Progenitor cell of endocrine pancreas (in vitro differentiated cells): ENCODE data around the gene NIPBL. TPM values are rescaled to one million over a fixed set of nuclear protein-coding genes. Genes with fewer than 3 reads are reported as not detected.

Source experiments
- DNase-seq: peaks from one replicate; pipeline ENCODE4 v3.0.0; 2021; ENCODE audit warnings: low spot score; ENCODE audit not compliant: unreplicated experiment
- H3K27ac Mint-ChIP-seq: 2 replicates; pipeline ENCODE4 v1.8.0; 2021; ENCODE audit warnings: mild to moderate bottlenecking, moderate library complexity, mixed read lengths
- H3K27me3 Mint-ChIP-seq: 2 replicates; pipeline ENCODE4 v1.8.0; 2021; ENCODE audit warnings: mixed read lengths
- H3K36me3 Mint-ChIP-seq: 2 replicates; pipeline ENCODE4 v1.8.0; 2022; ENCODE audit warnings: mixed read lengths; ENCODE audit not compliant: insufficient read depth
- H3K4me1 Mint-ChIP-seq: 2 replicates; pipeline ENCODE4 v1.8.0; 2021; ENCODE audit warnings: low read depth, mixed read lengths
- H3K4me3 Mint-ChIP-seq: 2 replicates; pipeline ENCODE4 v1.8.0; 2021; ENCODE audit warnings: low read depth, mild to moderate bottlenecking, moderate library complexity, mixed read lengths
- H3K9me3 Mint-ChIP-seq: 2 replicates; pipeline ENCODE4 v1.8.0; 2021; ENCODE audit warnings: low read depth, mixed read lengths
- total RNA-seq: library from RNA; stranded (reverse); gene quantifications from 2 replicates; pipeline ENCODE4 v1.2.1, GENCODE V29; 2021
- TF ChIP-seq, protein P1 (sequence below): fragments of 200-600 bp; sonication (generic); IDR thresholded peaks from one replicate; pipeline ENCODE4 v1.5.0; 2021; ENCODE audit warnings: antibody characterized with exemption, mild to moderate bottlenecking; ENCODE audit not compliant: unreplicated experiment

NIPBL gene
- total RNA-seq, 1 donor from 2014 or later, result 85.6 TPM

DNA sequence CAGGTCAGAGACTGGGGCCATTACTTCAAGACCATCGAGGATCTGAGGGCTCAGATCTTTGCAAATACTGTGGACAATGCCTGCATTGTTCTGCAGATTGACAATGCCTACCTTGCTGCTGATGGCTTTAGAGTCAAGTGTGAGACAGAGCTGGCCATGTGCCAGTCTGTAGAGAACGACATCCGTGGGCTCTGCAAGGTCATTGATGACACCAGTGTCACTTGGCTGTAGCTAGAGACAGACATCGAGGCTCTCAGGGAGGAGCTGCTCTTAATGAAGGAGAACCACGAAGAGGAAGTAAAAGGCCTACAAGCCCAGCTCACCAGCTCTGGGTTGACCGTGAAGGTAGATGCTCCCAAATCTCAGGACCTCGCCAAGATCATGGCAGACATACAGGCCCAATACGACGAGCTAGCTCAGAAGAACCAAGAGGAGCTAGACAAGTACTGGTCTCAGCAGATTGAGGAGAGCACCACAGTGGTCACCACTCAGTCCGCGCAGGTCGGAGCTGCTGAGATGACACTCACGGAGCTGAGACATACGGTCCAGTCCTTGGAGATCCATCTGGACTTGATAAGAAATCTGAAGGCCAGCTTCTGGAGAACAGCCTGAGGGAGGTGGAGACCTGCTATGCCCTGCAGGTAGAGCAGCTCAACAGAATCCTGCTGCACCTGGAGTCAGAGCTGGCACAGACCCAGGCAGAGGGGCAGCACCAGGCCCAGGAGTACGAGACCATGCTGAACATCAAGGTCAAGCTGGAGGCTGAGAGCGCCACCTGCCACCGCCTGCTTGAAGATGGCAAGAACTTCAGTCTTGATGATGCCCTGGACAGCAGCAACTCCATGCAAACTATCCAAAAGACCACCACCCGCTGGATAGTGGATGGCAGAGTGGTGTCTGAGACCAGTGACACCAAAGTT, 9.3 kb downstream of the NIPBL start:
- Mint-ChIP-seq H3K9me3 (no peaks in the 10 kb centered on the region), H3K4me3 (no peak overlapping the region)

DNA sequence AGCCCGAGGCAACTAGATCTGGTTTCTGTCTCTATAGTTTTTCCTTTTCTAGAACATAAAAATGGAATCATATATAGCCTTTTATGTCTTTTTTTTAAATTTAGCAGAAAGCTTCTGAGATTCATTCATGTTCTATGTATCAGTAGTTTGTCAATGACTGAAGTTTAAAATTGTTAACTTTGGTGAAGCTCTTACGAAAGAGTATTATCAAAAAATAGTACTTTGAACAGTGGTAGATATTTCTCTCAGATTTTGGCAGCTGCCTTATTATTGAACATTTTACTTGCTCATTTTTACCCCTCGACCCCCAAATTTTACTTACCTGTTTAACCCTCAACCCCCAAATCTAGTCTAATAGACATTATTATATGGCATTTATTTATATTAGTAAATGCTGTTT, 10.2 kb downstream of the NIPBL start:
- TF ChIP-seq, protein P1, sequence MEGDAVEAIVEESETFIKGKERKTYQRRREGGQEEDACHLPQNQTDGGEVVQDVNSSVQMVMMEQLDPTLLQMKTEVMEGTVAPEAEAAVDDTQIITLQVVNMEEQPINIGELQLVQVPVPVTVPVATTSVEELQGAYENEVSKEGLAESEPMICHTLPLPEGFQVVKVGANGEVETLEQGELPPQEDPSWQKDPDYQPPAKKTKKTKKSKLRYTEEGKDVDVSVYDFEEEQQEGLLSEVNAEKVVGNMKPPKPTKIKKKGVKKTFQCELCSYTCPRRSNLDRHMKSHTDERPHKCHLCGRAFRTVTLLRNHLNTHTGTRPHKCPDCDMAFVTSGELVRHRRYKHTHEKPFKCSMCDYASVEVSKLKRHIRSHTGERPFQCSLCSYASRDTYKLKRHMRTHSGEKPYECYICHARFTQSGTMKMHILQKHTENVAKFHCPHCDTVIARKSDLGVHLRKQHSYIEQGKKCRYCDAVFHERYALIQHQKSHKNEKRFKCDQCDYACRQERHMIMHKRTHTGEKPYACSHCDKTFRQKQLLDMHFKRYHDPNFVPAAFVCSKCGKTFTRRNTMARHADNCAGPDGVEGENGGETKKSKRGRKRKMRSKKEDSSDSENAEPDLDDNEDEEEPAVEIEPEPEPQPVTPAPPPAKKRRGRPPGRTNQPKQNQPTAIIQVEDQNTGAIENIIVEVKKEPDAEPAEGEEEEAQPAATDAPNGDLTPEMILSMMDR, result no peak
- DNase-seq, result no peak
- H3K27ac Mint-ChIP-seq, result no peak overlapping the region
- no peak overlapping the region for H3K4me3 Mint-ChIP-seq
- peaks cover 13% of the 10 kb centered on the region for H3K36me3 Mint-ChIP-seq
- H3K9me3 Mint-ChIP-seq, result peaks cover 6% of the 10 kb centered on the region
- no peaks in the 10 kb centered on the region for H3K27me3 Mint-ChIP-seq
- peaks cover 14% of the 10 kb centered on the region for H3K4me1 Mint-ChIP-seq

More for the DNA sequence above, 9.3 kb downstream of the NIPBL start:
- Mint-ChIP-seq H3K36me3 (peaks cover 6% of the 10 kb centered on the region), H3K4me1 (peaks cover 17% of the 10 kb centered on the region), H3K27ac (no peak overlapping the region), H3K27me3 (no peaks in the 10 kb centered on the region)
- no peak for DNase-seq
- TF ChIP-seq, protein P1, result no peak

DNA sequence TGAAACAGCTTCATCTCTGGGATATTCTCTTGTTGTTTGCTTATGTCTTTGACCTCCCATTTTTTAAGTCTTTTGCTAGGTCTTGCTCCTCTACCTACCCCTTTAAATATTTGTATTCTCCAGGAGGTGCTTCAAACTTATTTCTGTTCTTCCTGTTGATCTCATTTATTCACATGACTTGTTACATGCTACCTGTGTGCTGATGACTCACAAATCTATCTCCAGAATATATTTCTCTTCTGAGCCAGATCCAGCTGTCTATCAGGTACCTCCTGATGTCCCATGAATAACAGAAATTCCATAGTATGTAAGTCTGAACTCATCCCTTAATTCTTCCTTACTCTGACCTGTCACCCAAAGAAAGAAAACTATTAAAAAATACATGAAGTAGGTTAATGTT, 11.0 kb downstream of the NIPBL start:
- H3K27ac Mint-ChIP-seq, result no peak overlapping the region
- no peak for DNase-seq
- peaks cover 10% of the 10 kb centered on the region for H3K4me1 Mint-ChIP-seq
- no peaks in the 10 kb centered on the region for H3K27me3 Mint-ChIP-seq
- H3K4me3 Mint-ChIP-seq, result no peak overlapping the region
- peaks cover 6% of the 10 kb centered on the region for H3K9me3 Mint-ChIP-seq
- TF ChIP-seq, protein P1, result no peak
- H3K36me3 Mint-ChIP-seq, result peaks cover 16% of the 10 kb centered on the region

DNA sequence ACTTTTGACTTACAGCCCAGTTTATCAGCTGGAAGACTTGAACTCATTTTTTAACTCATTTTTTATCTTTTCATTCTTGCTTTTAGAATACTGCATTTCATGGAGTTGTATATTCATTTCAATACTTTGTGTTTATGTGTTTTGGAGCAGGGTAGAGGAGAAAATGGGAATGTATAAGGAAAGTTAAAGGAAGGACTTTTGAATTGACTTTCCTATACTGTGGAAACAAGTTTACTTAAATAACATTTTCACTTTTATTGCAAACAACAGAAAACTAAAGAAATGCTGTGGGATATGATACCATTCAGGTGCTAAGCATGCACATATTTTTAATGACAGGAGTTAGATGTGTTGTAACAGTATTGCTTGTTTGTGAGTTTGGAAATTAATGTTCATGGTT, 11.7 kb downstream of the NIPBL start:
- no peak for DNase-seq
- no peak overlapping the region for H3K27ac Mint-ChIP-seq
- TF ChIP-seq, protein P1, result no peak
- H3K4me1 Mint-ChIP-seq, result peaks cover 10% of the 10 kb centered on the region
- H3K27me3 Mint-ChIP-seq, result no peaks in the 10 kb centered on the region
- H3K9me3 Mint-ChIP-seq, result peaks cover 6% of the 10 kb centered on the region
- no peak overlapping the region for H3K4me3 Mint-ChIP-seq
- H3K36me3 Mint-ChIP-seq, result peaks cover 16% of the 10 kb centered on the region

DNA sequence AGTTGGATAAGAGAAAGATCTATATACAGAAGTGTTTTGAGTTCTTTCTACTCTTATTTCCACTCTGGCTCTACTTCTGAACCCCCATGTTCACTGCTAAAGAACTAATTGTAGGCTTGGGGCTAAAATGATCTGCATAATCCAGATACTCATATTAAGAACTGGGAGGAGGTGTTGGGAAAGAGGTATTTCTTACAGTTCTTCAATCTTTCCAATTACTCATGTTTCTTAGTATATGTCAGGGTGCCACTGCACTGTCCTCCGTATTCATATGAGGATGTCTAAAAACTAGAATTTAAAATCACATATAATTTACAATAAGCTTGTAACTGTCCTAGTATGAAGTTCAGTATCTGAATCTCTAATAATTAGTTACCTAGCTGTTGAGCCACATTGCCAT, 12.7 kb downstream of the NIPBL start:
- Mint-ChIP-seq H3K36me3 (peaks cover 18% of the 10 kb centered on the region), H3K9me3 (peaks cover 6% of the 10 kb centered on the region)

More for the DNA sequence above, 12.7 kb downstream of the NIPBL start:
- no peak overlapping the region for H3K4me3 Mint-ChIP-seq
- TF ChIP-seq, protein P1, result no peak
- H3K4me1 Mint-ChIP-seq, result peaks cover 10% of the 10 kb centered on the region
- H3K27me3 Mint-ChIP-seq, result no peaks in the 10 kb centered on the region
- no peak for DNase-seq
- H3K27ac Mint-ChIP-seq, result no peak overlapping the region
